Tibial nerve (tissue), 3 donors: ENCODE data around the gene ATP1A4.

Experiments
- POLR2A ChIP-seq, 2 donors: fragments of 450-650 bp; IDR thresholded peaks; one replicate each; pipeline ENCODE4 v1.6.1; 2017; ENCODE audit warnings: antibody characterized with exemption in 2 of 2, mild to moderate bottlenecking in 2 of 2, moderate library complexity in 2 of 2
- TF ChIP-seq, protein P1 (sequence below), 5 experiments: fragments of 200-600 bp in 3 of 5; fragments of 450-650 bp in 2 of 5; sonication (generic) in 3 of 5; IDR thresholded peaks; one replicate each; pipeline ENCODE4 v1.5.1; 2016 to 2019; ENCODE audit warnings: antibody characterized with exemption in 5 of 5, mild to moderate bottlenecking in 3 of 5, moderate library complexity in 2 of 5

DNA sequence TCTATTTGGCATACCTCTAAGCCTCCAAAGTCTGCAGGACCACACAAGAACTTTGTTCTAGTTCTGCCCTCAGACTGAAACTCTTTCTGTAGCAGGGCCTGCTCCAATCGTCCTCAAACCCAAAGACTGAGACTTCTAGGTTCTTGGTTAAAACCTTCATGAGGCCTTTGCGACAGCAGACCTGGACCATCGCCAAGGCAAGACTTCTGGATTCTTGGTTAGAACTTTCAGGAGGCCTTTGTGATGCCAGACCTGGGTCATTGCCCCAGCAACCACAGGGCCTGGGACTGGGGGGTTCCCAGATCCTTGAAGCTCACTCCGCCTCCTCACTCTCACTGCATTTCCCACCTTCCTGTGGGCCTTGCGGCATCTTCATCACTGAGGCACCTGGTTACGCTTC is at the start of gene ATP1A4:
- no peak for TF ChIP-seq POLR2A (IDR thresholded peaks at IDR 0.05)
- TF ChIP-seq, protein P1, sequence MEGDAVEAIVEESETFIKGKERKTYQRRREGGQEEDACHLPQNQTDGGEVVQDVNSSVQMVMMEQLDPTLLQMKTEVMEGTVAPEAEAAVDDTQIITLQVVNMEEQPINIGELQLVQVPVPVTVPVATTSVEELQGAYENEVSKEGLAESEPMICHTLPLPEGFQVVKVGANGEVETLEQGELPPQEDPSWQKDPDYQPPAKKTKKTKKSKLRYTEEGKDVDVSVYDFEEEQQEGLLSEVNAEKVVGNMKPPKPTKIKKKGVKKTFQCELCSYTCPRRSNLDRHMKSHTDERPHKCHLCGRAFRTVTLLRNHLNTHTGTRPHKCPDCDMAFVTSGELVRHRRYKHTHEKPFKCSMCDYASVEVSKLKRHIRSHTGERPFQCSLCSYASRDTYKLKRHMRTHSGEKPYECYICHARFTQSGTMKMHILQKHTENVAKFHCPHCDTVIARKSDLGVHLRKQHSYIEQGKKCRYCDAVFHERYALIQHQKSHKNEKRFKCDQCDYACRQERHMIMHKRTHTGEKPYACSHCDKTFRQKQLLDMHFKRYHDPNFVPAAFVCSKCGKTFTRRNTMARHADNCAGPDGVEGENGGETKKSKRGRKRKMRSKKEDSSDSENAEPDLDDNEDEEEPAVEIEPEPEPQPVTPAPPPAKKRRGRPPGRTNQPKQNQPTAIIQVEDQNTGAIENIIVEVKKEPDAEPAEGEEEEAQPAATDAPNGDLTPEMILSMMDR (IDR thresholded peaks at IDR 0.05), result no peak
